Esophagus squamous epithelium (tissue), 4 donors: ENCODE measurements around the gene CDC37L1.

Experiments
- POLR2A ChIP-seq, 4 donors: fragments of 450-650 bp; IDR thresholded peaks; one replicate each; pipeline ENCODE4 v1.6.1; 2017; ENCODE audit warnings: antibody characterized with exemption in 4 of 4, mild to moderate bottlenecking in 4 of 4, moderate library complexity in 3 of 4
- TF ChIP-seq, protein P1 (sequence below), 6 experiments: fragments of 450-650 bp in 4 of 6; fragments of 200-600 bp in 2 of 6; sonication (generic) in 2 of 6; IDR thresholded peaks; one replicate each; pipeline ENCODE4 v1.5.1; 2016 to 2019; ENCODE audit warnings: antibody characterized with exemption in 6 of 6, mild to moderate bottlenecking in 4 of 6, moderate library complexity in 4 of 6

DNA sequence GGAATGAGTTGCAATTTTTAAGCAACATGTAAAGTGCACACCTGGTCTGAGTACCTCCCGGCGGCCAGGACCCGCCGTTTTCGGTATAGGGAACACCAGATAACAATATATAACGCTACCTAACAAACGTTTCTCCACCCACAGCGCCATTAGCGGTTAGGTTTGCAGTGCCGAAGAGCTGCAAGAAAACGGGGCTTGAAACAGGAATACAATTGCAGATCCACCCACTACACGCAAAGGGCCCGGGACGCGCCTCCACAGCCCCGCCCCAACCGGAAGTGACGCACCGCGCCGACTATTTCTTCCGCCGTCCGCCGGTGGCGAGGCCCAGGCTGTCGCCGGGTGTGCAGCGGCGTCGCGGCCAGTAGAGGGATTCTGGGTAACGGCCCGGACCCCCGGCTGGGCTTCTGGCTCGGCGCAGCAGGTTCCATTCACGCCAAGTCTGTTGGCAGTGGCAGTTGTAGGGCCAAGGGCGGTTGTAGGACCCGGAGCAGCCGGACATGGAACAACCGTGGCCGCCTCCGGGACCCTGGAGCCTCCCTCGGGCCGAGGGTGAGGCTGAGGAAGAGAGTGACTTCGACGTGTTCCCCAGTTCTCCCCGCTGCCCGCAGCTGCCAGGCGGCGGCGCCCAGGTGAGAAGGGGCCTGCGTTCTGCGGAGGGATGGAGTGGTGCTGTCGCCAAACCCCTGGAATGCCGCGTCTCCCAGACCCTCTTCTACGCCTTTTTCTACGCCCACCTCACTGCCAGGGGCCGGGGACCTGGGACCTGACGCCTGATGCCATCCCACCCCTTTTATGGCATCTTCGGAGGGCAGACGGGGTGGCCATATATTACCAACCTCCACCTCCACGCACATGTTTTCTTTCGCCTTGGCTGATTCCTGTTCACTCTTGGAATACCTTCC is at the start of gene CDC37L1:
- peak in 3 of 4 donors; percentile 87 to 99 (median 96) for TF ChIP-seq POLR2A (IDR thresholded peaks at IDR 0.05)
- TF ChIP-seq, protein P1, sequence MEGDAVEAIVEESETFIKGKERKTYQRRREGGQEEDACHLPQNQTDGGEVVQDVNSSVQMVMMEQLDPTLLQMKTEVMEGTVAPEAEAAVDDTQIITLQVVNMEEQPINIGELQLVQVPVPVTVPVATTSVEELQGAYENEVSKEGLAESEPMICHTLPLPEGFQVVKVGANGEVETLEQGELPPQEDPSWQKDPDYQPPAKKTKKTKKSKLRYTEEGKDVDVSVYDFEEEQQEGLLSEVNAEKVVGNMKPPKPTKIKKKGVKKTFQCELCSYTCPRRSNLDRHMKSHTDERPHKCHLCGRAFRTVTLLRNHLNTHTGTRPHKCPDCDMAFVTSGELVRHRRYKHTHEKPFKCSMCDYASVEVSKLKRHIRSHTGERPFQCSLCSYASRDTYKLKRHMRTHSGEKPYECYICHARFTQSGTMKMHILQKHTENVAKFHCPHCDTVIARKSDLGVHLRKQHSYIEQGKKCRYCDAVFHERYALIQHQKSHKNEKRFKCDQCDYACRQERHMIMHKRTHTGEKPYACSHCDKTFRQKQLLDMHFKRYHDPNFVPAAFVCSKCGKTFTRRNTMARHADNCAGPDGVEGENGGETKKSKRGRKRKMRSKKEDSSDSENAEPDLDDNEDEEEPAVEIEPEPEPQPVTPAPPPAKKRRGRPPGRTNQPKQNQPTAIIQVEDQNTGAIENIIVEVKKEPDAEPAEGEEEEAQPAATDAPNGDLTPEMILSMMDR (IDR thresholded peaks at IDR 0.05): peak; percentile 56 to 92 (median 82)
